Upper lobe of right lung (tissue), 1 donor: ENCODE measurements around the gene TMEM269. TPM values are rescaled to one million over a fixed set of nuclear protein-coding genes. Genes with fewer than 3 reads are reported as not detected.

Source experiments
- ATAC-seq: fragments of 200-7000 bp; cut with Tn5 transposase; one replicate; pipeline ENCODE4 v1.9.1; 2020; ENCODE audit warnings: mild to moderate bottlenecking, moderate library complexity
- DNase-seq: peaks from one replicate; pipeline ENCODE4 v3.0.0-alpha.2; 2020
- H3K27ac ChIP-seq: fragments of 200-600 bp; one replicate; pipeline ENCODE4 v1.8.0; 2022
- H3K27me3 ChIP-seq: fragments of 200-600 bp; one replicate; pipeline ENCODE4 v1.8.0; 2022; ENCODE audit warnings: mild to moderate bottlenecking
- H3K36me3 ChIP-seq: fragments of 200-600 bp; one replicate; pipeline ENCODE4 v1.8.0; 2022
- H3K4me1 ChIP-seq: fragments of 200-600 bp; one replicate; pipeline ENCODE4 v1.8.0; 2022
- H3K4me3 ChIP-seq: fragments of 200-600 bp; one replicate; pipeline ENCODE4 v1.8.0; 2022; ENCODE audit warnings: mild to moderate bottlenecking
- H3K9me3 ChIP-seq: fragments of 200-600 bp; one replicate; pipeline ENCODE4 v1.8.0; 2022
- intact Hi-C: fragments of 100-400 bp; cut with DNase I; formaldehyde crosslinking; loops from one replicate; pipeline ENCODE4 v1.11.0; 2022
- total RNA-seq: library from RNA; stranded (reverse); fragmentation: NEBNext Ultra II Directional; extraction: Animal tissue kit (Norgen Biotek cat#: 25700); gene quantifications from one replicate; pipeline ENCODE4 v1.2.1, GENCODE V29; 2021
- TF ChIP-seq, protein P1 (sequence below): fragments of 200-600 bp; IDR thresholded peaks from one replicate; pipeline ENCODE4 v1.8.0; 2022; ENCODE audit warnings: antibody characterized with exemption
- donor health status: DM: no; HTN: yes; CAD: no; lungs with severe emphysema.

Gene TMEM269
- total RNA-seq, 1 donor from 2014 or later = not detected

DNA sequence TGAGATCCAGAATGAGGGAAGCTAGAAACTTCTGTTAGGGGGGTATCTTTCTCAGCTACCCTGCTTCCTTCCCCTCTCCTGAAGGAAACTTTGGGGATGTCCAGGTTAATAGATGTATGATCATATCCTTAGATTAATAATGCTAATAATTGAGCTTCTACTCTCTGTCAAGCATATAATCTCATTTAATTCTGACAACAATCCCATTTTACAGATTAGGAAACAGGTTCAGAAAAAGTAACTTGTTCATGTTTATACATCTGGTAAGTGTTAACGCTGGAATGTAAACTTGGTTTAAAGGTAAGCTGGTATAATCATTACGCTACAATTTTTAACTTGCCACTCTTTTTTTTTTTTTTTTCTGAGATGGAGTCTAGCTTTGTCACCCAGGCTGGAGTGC is 1.7 kb upstream of the TMEM269 start:
- Histone ChIP-seq H3K27me3 (no peaks in the 10 kb centered on the region), H3K4me1 (peaks cover 9% of the 10 kb centered on the region), H3K27ac (no peak overlapping the region), H3K4me3 (no peak overlapping the region), H3K36me3 (peaks cover 10% of the 10 kb centered on the region), H3K9me3 (no peaks in the 10 kb centered on the region)
- TF ChIP-seq, protein P1, sequence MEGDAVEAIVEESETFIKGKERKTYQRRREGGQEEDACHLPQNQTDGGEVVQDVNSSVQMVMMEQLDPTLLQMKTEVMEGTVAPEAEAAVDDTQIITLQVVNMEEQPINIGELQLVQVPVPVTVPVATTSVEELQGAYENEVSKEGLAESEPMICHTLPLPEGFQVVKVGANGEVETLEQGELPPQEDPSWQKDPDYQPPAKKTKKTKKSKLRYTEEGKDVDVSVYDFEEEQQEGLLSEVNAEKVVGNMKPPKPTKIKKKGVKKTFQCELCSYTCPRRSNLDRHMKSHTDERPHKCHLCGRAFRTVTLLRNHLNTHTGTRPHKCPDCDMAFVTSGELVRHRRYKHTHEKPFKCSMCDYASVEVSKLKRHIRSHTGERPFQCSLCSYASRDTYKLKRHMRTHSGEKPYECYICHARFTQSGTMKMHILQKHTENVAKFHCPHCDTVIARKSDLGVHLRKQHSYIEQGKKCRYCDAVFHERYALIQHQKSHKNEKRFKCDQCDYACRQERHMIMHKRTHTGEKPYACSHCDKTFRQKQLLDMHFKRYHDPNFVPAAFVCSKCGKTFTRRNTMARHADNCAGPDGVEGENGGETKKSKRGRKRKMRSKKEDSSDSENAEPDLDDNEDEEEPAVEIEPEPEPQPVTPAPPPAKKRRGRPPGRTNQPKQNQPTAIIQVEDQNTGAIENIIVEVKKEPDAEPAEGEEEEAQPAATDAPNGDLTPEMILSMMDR = no peak
- intact Hi-C loops = no loop called here
- DNase-seq (no peak), ATAC-seq (no peak)

DNA sequence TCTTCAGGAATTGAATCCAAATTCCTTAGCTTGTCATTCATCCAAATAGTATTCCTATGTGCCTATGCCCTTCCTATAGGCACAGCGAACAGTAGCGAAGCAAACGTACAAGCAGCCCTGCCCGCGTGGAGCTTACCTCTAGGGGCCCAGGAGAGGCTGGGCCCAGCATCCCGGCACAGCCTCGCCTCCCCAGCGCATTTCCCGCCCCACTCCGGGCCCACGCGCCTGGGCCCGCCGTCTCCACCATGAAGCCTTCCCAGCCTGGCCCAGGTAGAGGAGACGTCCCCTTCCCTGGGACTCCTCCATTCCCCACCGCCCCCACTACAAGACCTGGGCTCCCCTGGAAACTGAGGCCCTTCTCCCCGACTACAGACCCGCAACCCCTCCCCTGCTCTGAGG is 245 bp upstream of the TMEM269 start:
- H3K36me3 ChIP-seq = peaks cover 10% of the 10 kb centered on the region
- no peak for ATAC-seq

DNA sequence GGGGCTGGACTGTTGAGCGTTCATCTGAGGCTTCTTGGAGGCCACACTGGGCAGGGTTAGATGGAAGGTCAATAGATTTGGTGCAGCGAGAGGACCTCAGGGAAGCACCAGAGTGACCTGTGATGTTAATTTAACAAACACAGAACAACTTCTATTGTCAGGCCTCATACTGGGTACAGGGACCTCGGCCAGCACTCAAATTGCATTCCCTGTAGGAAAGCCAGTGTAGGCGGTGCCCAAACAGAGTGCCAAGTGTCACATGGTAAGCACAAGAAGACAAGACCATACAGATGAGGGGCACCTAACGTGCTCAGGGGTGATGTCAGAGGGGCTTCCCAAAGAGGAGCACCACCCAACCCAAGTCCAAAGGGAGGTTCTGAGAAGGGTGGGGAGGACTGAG is 1.3 kb downstream of the TMEM269 start:
- ATAC-seq (no peak), DNase-seq (no peak)
- intact Hi-C loops = no loop called here
- H3K9me3 ChIP-seq = no peaks in the 10 kb centered on the region
- no peaks in the 10 kb centered on the region for H3K27me3 ChIP-seq
- H3K27ac ChIP-seq = no peak overlapping the region
- peaks cover 9% of the 10 kb centered on the region for H3K4me1 ChIP-seq
- no peak overlapping the region for H3K4me3 ChIP-seq
- H3K36me3 ChIP-seq = peaks cover 6% of the 10 kb centered on the region
- TF ChIP-seq, protein P1 = no peak

More for the DNA sequence above, 245 bp upstream of the TMEM269 start:
- no peaks in the 10 kb centered on the region for H3K27me3 ChIP-seq
- DNase-seq = no peak
- H3K4me1 ChIP-seq = peaks cover 9% of the 10 kb centered on the region
- H3K9me3 ChIP-seq = no peaks in the 10 kb centered on the region
- intact Hi-C loops = no loop called here
- no peak overlapping the region for H3K4me3 ChIP-seq
- TF ChIP-seq, protein P1 = no peak
- no peak overlapping the region for H3K27ac ChIP-seq

DNA sequence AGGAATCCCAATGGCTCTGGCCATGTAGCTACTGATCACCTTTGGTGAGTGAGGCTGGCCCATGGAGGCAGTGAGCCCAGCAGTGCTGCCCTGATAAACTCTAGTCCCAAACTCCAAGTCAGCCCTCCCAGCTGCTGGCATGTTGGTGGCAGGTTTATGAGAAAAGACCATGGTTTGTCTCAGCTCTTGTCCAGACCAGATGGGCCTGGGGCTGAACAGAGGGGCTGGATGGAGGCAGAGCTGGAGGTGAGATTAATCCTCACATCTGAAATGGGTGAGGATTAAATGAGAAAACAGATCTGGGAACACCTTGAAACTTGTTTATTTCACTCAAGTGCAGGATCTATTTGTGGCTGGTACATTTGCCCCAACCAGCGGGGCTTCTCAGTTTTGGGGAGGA is 3.2 kb downstream of the TMEM269 start:
- Histone ChIP-seq H3K4me3 (no peak overlapping the region), H3K4me1 (peaks cover 9% of the 10 kb centered on the region), H3K27ac (no peak overlapping the region), H3K9me3 (no peaks in the 10 kb centered on the region), H3K36me3 (no peaks in the 10 kb centered on the region), H3K27me3 (no peaks in the 10 kb centered on the region)
- TF ChIP-seq, protein P1 = no peak
- ATAC-seq (no peak), DNase-seq (no peak)
- intact Hi-C loops = no loop called here

DNA sequence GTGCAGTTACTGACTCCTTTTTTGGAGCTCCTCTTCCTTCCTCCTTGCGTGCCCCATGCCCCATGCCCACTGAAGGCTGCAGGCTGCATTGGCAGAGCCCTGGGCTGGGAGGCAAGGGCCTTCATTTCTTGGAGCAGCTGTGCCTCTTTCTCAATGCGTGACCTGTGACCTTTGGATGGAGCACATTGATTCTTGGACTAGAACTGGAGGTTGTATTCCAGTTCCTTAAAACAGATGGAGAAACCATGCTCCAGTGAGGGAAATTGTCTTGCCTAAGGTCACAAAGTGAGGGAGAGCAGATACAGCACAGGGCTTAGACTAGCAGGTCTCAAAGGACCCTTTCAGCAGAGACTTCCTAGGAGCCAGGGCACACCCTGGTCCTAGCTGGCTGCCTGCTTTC is 9.0 kb downstream of the TMEM269 start:
- ATAC-seq (peak; percentile 36), DNase-seq (no peak)
- intact Hi-C loops = no loop called here
- Histone ChIP-seq H3K36me3 (no peaks in the 10 kb centered on the region), H3K27me3 (no peaks in the 10 kb centered on the region), H3K4me3 (no peak overlapping the region), H3K9me3 (no peaks in the 10 kb centered on the region), H3K27ac (no peak overlapping the region), H3K4me1 (no peaks in the 10 kb centered on the region)
- TF ChIP-seq, protein P1 = no peak

DNA sequence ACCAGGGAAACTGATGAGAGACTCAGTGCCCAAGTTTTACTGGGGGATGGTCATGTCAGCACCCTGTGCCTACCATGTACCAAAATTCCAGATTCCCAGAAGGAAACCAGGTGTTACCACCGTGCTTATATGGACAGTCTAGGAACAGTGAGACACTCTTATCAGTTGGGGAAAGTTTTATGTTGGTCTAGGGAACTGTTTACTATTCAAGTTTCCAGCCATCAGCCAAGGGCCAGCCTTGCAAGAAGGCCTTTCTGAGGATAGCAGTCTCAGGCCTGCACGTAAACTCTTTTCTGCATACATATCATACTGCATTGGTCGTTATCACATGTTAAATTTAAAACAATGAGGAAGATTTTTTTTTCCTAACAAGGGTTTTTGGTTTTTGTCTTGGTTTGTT is 12.6 kb downstream of the TMEM269 start:
- Histone ChIP-seq H3K36me3 (no peaks in the 10 kb centered on the region), H3K9me3 (no peaks in the 10 kb centered on the region), H3K27ac (no peak overlapping the region), H3K27me3 (no peaks in the 10 kb centered on the region), H3K4me3 (no peak overlapping the region), H3K4me1 (no peaks in the 10 kb centered on the region)
- ATAC-seq = no peak
- TF ChIP-seq, protein P1 = no peak
- intact Hi-C loops = no loop called here
- DNase-seq = no peak
